PC-9 (cell line): ENCODE measurements around the gene TOMM22.

Experiments
- EZH2 ChIP-seq: fragments of 200-600 bp; sonication (generic); IDR thresholded peaks from 2 replicates; pipeline ENCODE4 v1.8.0; 2017; ENCODE audit warnings: antibody characterized with exemption, low read depth
- TF ChIP-seq, protein P1 (sequence below): fragments of 200-600 bp; sonication (generic); conservative IDR thresholded peaks from 2 replicates; pipeline ENCODE4 v1.6.1; 2017; ENCODE audit warnings: mixed run types, antibody characterized with exemption, mild to moderate bottlenecking, moderate library complexity

DNA sequence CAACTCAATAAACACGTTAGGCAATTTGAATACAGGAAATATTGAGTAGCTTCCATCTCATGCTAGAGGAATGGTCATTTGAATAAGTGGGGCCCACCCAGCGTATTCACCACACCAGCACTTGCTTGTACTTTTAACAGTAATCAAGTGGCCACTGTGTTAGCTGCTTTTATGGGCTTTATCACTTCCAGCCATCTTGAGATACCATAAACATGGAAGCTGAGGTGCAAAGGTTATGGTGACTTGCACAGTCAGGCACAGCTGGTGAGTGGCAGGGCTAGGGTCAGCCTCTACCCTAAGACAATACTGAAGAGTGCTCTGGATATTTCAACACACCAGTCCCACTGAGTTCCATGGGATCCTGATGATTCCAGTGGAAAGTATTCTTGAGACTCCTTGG lies 12.3 kb downstream of the TOMM22 start:
- no peak for TF ChIP-seq EZH2
- TF ChIP-seq, protein P1, sequence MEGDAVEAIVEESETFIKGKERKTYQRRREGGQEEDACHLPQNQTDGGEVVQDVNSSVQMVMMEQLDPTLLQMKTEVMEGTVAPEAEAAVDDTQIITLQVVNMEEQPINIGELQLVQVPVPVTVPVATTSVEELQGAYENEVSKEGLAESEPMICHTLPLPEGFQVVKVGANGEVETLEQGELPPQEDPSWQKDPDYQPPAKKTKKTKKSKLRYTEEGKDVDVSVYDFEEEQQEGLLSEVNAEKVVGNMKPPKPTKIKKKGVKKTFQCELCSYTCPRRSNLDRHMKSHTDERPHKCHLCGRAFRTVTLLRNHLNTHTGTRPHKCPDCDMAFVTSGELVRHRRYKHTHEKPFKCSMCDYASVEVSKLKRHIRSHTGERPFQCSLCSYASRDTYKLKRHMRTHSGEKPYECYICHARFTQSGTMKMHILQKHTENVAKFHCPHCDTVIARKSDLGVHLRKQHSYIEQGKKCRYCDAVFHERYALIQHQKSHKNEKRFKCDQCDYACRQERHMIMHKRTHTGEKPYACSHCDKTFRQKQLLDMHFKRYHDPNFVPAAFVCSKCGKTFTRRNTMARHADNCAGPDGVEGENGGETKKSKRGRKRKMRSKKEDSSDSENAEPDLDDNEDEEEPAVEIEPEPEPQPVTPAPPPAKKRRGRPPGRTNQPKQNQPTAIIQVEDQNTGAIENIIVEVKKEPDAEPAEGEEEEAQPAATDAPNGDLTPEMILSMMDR, result no peak
